Fibroblast of the aortic adventitia (primary cell): ENCODE results near the gene LATS2. TPM values are rescaled to one million over a fixed set of nuclear protein-coding genes. Genes with fewer than 3 reads are reported as not detected.

Source experiments
- DNase-seq: peaks from one replicate; pipeline ENCODE4 v3.0.0-alpha.2; 2010; ENCODE audit warnings: low read depth
- H3K4me3 ChIP-seq: 2 replicates; pipeline ENCODE4 v1.5.1; 2011; ENCODE audit warnings: low read depth, mild to moderate bottlenecking, control low read depth, low read length, moderate library complexity
- CTCF ChIP-seq: IDR thresholded peaks from 2 replicates; pipeline ENCODE4 v1.5.1; 2011; ENCODE audit warnings: mild to moderate bottlenecking, low read length, control low read depth, inconsistent platforms; ENCODE audit not compliant: insufficient read depth
- total RNA-seq: library from RNA; depleted of rRNA; stranded (reverse); fragments of >200 nt; gene quantifications from 2 replicates; pipeline ENCODE4 v1.2.3, GENCODE V29; 2012; ENCODE audit warnings: low replicate concordance

The LATS2 gene
- total RNA-seq, 1 donor, result 19.3 TPM

- peak; percentile 58 for DNase-seq
- no peak for TF ChIP-seq CTCF
- H3K4me3 ChIP-seq, result peak overlapping the region; percentile 10
Observed at GRCh38 chr13:21033212-21033840, 28.1 kb downstream of the LATS2 start.

- H3K4me3 ChIP-seq, result peak overlapping the region; percentile 22
- DNase-seq, result no peak
- TF ChIP-seq CTCF, result no peak
Observed at GRCh38 chr13:21032656-21033055, 28.7 kb downstream of the LATS2 start.

- no peak overlapping the region for H3K4me3 ChIP-seq
- DNase-seq, result no peak
- TF ChIP-seq CTCF, result no peak
Observed at GRCh38 chr13:21031594-21032275, 29.7 kb downstream of the LATS2 start.

GRCh38 chr13:21025539-21025938 is 35.8 kb downstream of the LATS2 start:
- no peak overlapping the region for H3K4me3 ChIP-seq
- TF ChIP-seq CTCF, result no peak
- DNase-seq, result no peak

- H3K4me3 ChIP-seq, result no peak overlapping the region
- no peak for DNase-seq
- TF ChIP-seq CTCF, result no peak
Observed at GRCh38 chr13:21022056-21022979, 39.1 kb downstream of the LATS2 start.

- no peak for DNase-seq
- TF ChIP-seq CTCF, result no peak
- H3K4me3 ChIP-seq, result no peak overlapping the region
Observed at GRCh38 chr13:21020581-21020980, 40.8 kb downstream of the LATS2 start.
